Endodermal cell (in vitro differentiated cells): ENCODE data around the gene CLIC5. TPM values are rescaled to one million over a fixed set of nuclear protein-coding genes. Genes with fewer than 3 reads are reported as not detected.

ENCODE experiments used
- DNase-seq: peaks from one replicate; pipeline ENCODE4 v3.0.0-alpha.2; 2017
- H3K27ac ChIP-seq: 2 replicates; pipeline ENCODE4 v1.5.1; 2013; ENCODE audit warnings: mild to moderate bottlenecking, low read depth, low read length, moderate library complexity
- H3K27me3 ChIP-seq: 2 replicates; pipeline ENCODE4 v1.6.1; 2013; ENCODE audit warnings: mild to moderate bottlenecking, low read length, moderate library complexity; ENCODE audit not compliant: insufficient read depth, control insufficient read depth, poor library complexity, severe bottlenecking
- H3K36me3 ChIP-seq: 2 replicates; pipeline ENCODE4 v1.7.0; 2013; ENCODE audit warnings: mild to moderate bottlenecking, low read length, moderate library complexity; ENCODE audit not compliant: control insufficient read depth, insufficient read depth
- H3K4me1 ChIP-seq: one replicate; pipeline ENCODE4 v1.7.0; 2013; ENCODE audit warnings: low read length; ENCODE audit not compliant: control insufficient read depth, insufficient read depth
- H3K4me3 ChIP-seq: 2 replicates; pipeline ENCODE4 v1.5.1; 2013; ENCODE audit warnings: mild to moderate bottlenecking, low read length, moderate library complexity
- H3K9ac ChIP-seq: 2 replicates; pipeline ENCODE4 v1.6.1; 2013; ENCODE audit warnings: mild to moderate bottlenecking, low read length, moderate library complexity; ENCODE audit not compliant: poor library complexity, severe bottlenecking; ENCODE audit errors: extremely low read depth
- H3K9me3 ChIP-seq: 2 replicates; pipeline ENCODE4 v1.6.1; 2013; ENCODE audit warnings: mild to moderate bottlenecking, low read length, moderate library complexity; ENCODE audit not compliant: control insufficient read depth
- H3K27ac Mint-ChIP-seq: 2 replicates; pipeline ENCODE4 v1.8.0; 2020; ENCODE audit warnings: mixed read lengths
- H3K27me3 Mint-ChIP-seq: 2 replicates; pipeline ENCODE4 v1.8.0; 2021; ENCODE audit warnings: mild to moderate bottlenecking, mixed read lengths; ENCODE audit not compliant: insufficient read depth
- H3K36me3 Mint-ChIP-seq: 2 replicates; pipeline ENCODE4 v1.8.0; 2020; ENCODE audit warnings: low read depth, mixed read lengths
- H3K4me1 Mint-ChIP-seq: 2 replicates; pipeline ENCODE4 v1.8.0; 2020; ENCODE audit warnings: mixed read lengths
- H3K4me3 Mint-ChIP-seq: 2 replicates; pipeline ENCODE4 v1.8.0; 2020; ENCODE audit warnings: mild to moderate bottlenecking, moderate library complexity, mixed read lengths
- H3K9me3 Mint-ChIP-seq: 2 replicates; pipeline ENCODE4 v1.8.0; 2020; ENCODE audit warnings: mild to moderate bottlenecking, mixed read lengths
- WGBS, 2 experiments: methylation state at CpG; one replicate each; pipeline versions ENCODE4 v1.1.5 to v1.1.7; 2013; ENCODE audit warnings: missing lambda C conversion rate in 2 of 2, mixed read lengths in 1 of 2; ENCODE audit not compliant: insufficient coverage in 1 of 2, insufficient read length in 1 of 2; 5-methylcytosine and 5-hydroxymethylcytosine counted together
- total RNA-seq, 2 donors: library from RNA; stranded (reverse); fragmentation: NEBNext Ultra II Directional in 1 of 2; extraction: Animal tissue kit (Norgen Biotek cat#: 25700) in 1 of 2; gene quantifications; 2 replicates in 1 of 2; 3 replicates in 1 of 2; pipeline ENCODE4 v1.2.1, GENCODE V29; 2021
- TF ChIP-seq, protein P1 (sequence below): fragments of 200-600 bp; sonication (generic); conservative IDR thresholded peaks from 2 replicates; pipeline ENCODE4 v1.5.0; 2021; ENCODE audit warnings: antibody characterized with exemption, mild to moderate bottlenecking

Gene CLIC5
- total RNA-seq, 2 donors from 2014 or later = 0.11 TPM; not detected in 1

GRCh38 chr6:46050845-46051405, 35.3 kb upstream of the CLIC5 start:
- TF ChIP-seq, protein P1, sequence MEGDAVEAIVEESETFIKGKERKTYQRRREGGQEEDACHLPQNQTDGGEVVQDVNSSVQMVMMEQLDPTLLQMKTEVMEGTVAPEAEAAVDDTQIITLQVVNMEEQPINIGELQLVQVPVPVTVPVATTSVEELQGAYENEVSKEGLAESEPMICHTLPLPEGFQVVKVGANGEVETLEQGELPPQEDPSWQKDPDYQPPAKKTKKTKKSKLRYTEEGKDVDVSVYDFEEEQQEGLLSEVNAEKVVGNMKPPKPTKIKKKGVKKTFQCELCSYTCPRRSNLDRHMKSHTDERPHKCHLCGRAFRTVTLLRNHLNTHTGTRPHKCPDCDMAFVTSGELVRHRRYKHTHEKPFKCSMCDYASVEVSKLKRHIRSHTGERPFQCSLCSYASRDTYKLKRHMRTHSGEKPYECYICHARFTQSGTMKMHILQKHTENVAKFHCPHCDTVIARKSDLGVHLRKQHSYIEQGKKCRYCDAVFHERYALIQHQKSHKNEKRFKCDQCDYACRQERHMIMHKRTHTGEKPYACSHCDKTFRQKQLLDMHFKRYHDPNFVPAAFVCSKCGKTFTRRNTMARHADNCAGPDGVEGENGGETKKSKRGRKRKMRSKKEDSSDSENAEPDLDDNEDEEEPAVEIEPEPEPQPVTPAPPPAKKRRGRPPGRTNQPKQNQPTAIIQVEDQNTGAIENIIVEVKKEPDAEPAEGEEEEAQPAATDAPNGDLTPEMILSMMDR = no peak
- Mint-ChIP-seq H3K36me3 (no peaks in the 10 kb centered on the region), H3K9me3 (no peaks in the 10 kb centered on the region), H3K27ac (no peak overlapping the region), H3K27me3 (peaks cover 59% of the 10 kb centered on the region), H3K4me1 (peaks cover 13% of the 10 kb centered on the region), H3K4me3 (no peak overlapping the region)
- Histone ChIP-seq H3K36me3 (no peaks in the 10 kb centered on the region), H3K4me3 (no peak overlapping the region), H3K9me3 (peaks cover 4% of the 10 kb centered on the region), H3K27ac (no peak overlapping the region), H3K4me1 (peaks cover 4% of the 10 kb centered on the region), H3K9ac (no peak overlapping the region), H3K27me3 (peaks cover 75% of the 10 kb centered on the region)
- no peak for DNase-seq

DNA sequence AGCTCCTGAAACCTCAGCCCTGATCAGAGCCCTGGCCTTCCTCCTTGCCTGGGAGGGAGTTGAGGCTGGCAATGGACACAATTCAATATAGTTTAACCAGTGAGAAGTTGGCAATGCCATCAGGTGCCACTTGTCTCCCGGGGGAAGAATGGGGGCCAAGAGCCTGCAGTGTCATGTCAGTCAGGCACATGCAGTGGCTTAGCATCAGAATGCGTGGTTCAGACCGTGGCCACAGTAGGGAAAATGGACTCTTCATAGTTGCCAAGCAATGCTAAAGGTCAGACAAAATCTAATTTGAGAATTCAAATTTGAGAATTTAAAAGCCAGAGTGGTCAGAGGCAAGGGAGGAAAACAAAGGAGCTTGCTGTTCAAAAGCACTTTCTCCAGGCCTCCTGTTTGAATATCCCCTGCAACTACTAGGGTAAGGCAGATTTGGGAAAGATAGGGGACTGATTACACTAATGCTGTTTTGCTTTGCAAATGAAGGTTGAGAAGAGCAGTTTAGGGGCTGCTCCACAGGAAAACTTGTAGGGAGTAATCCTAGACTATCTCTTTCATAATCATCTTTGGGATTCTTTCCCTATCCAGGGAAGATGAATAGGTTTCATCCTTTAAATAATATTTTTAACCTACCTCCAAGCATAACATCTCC, 33.1 kb upstream of the CLIC5 start:
- no peak overlapping the region for H3K4me3 Mint-ChIP-seq
- peak overlapping the region; percentile 2 for H3K27ac Mint-ChIP-seq
- no peak overlapping the region for H3K4me3 ChIP-seq
- no peaks in the 10 kb centered on the region for H3K9me3 Mint-ChIP-seq
- TF ChIP-seq, protein P1 = no peak
- peaks cover 73% of the 10 kb centered on the region for H3K27me3 Mint-ChIP-seq
- no peaks in the 10 kb centered on the region for H3K36me3 ChIP-seq
- H3K9me3 ChIP-seq = no peaks in the 10 kb centered on the region
- DNase-seq = no peak
- H3K4me1 ChIP-seq = peaks cover 5% of the 10 kb centered on the region
- 81 to 88% methylated on average over 3 of the region's 3 CpGs for WGBS, 2 experiments
- H3K9ac ChIP-seq = no peak overlapping the region
- H3K36me3 Mint-ChIP-seq = no peaks in the 10 kb centered on the region
- no peak overlapping the region for H3K27ac ChIP-seq
- H3K4me1 Mint-ChIP-seq = peaks cover 13% of the 10 kb centered on the region
- peaks cover 84% of the 10 kb centered on the region for H3K27me3 ChIP-seq

- WGBS, 2 experiments = 96 to 100% methylated on average over 2 to 5 of the region's 5 CpGs
- no peaks in the 10 kb centered on the region for H3K36me3 ChIP-seq
- no peak overlapping the region for H3K27ac ChIP-seq
- H3K27ac Mint-ChIP-seq = no peak overlapping the region
- TF ChIP-seq, protein P1 = no peak
- H3K36me3 Mint-ChIP-seq = no peaks in the 10 kb centered on the region
- peaks cover 5% of the 10 kb centered on the region for H3K4me1 ChIP-seq
- no peaks in the 10 kb centered on the region for H3K9me3 ChIP-seq
- H3K4me3 Mint-ChIP-seq = no peak overlapping the region
- H3K9ac ChIP-seq = no peak overlapping the region
- no peaks in the 10 kb centered on the region for H3K9me3 Mint-ChIP-seq
- H3K27me3 Mint-ChIP-seq = peaks cover 73% of the 10 kb centered on the region
- peaks cover 75% of the 10 kb centered on the region for H3K27me3 ChIP-seq
- H3K4me3 ChIP-seq = no peak overlapping the region
- H3K4me1 Mint-ChIP-seq = peaks cover 13% of the 10 kb centered on the region
- no peak for DNase-seq
Measured at GRCh38 chr6:46046558-46047174, 31.0 kb upstream of the CLIC5 start.
